Fibroblast of peridontal ligament (primary cell): ENCODE measurements around the gene CEMIP2.
"Not testable (repeated sequence)": the region's sequence is repeated elsewhere in the genome, so short reads cannot be mapped to it uniquely, and the experiment has no call there.

ENCODE experiments used
- DNase-seq: peaks from one replicate; pipeline ENCODE4 v3.0.0-alpha.2; 2010; ENCODE audit errors: extremely low read depth

CEMIP2 gene

GRCh38 chr9:71706176-71706575 is 62.1 kb downstream of the CEMIP2 start:
- peak; percentile 67 for DNase-seq

- DNase-seq = peak; percentile 67
Observed at GRCh38 chr9:71704796-71705195, 63.5 kb downstream of the CEMIP2 start.

GRCh38 chr9:71703172-71703872 is 65.0 kb downstream of the CEMIP2 start:
- no peak for DNase-seq

- DNase-seq = no peak
Observed at GRCh38 chr9:71697882-71698281, 70.4 kb downstream of the CEMIP2 start.

GRCh38 chr9:71694332-71694731 is 74.0 kb downstream of the CEMIP2 start:
- DNase-seq = no peak

GRCh38 chr9:71693607-71694006 is 74.7 kb downstream of the CEMIP2 start:
- no peak for DNase-seq

GRCh38 chr9:71692337-71692736 is 76.0 kb downstream of the CEMIP2 start:
- peak; percentile 74 for DNase-seq

GRCh38 chr9:71691576-71691975 is 76.7 kb downstream of the CEMIP2 start:
- DNase-seq = not testable (repeated sequence)

GRCh38 chr9:71690689-71691435 is 77.5 kb downstream of the CEMIP2 start:
- no peak for DNase-seq

GRCh38 chr9:71690063-71690688 is 78.1 kb downstream of the CEMIP2 start:
- DNase-seq = no peak

- no peak for DNase-seq
Observed at GRCh38 chr9:71687676-71688075, 80.6 kb downstream of the CEMIP2 start.

GRCh38 chr9:71685988-71686387 is 82.3 kb downstream of the CEMIP2 start:
- DNase-seq = no peak

- no peak for DNase-seq
Observed at GRCh38 chr9:71685394-71685793, 82.9 kb downstream of the CEMIP2 start.

- no peak for DNase-seq
Observed at GRCh38 chr9:71684566-71684965, 83.7 kb downstream of the CEMIP2 start.

GRCh38 chr9:71683598-71684235 is 84.6 kb downstream of the CEMIP2 start:
- peak; percentile 78 for DNase-seq

GRCh38 chr9:71681708-71682272 is 86.5 kb downstream of the CEMIP2 start:
- DNase-seq = peak; percentile 51

- peak; percentile 33 for DNase-seq
Observed at GRCh38 chr9:71681104-71681707, 87.1 kb downstream of the CEMIP2 start.

- peak; percentile 59 for DNase-seq
Observed at GRCh38 chr9:71680189-71680980, 87.9 kb downstream of the CEMIP2 start.

- peak; percentile 27 for DNase-seq
Observed at GRCh38 chr9:71678999-71679398, 89.3 kb downstream of the CEMIP2 start.

- no peak for DNase-seq
Observed at GRCh38 chr9:71677209-71677608, 91.1 kb downstream of the CEMIP2 start.

- DNase-seq = no peak
Observed at GRCh38 chr9:71676460-71676859, 91.9 kb downstream of the CEMIP2 start.
